HG02970 (cell line): ENCODE measurements around the gene SKOR1.

Experiments
- ATAC-seq: cut with Tn5 transposase; IDR thresholded peaks from one replicate; pipeline ENCODE4 v1.9.1; 2021; ENCODE audit warnings: mild to moderate bottlenecking, moderate library complexity, moderate number of reproducible peaks; ENCODE audit not compliant: unreplicated experiment, low FRiP score

The SKOR1 gene

GRCh38 chr15:67879440-67880129 is 54.3 kb downstream of the SKOR1 start:
- ATAC-seq, result no peak

- no peak for ATAC-seq
These were observed 55.4 kb downstream of the SKOR1 start for GRCh38 chr15:67880651-67881182.

GRCh38 chr15:67882487-67883233 is 57.4 kb downstream of the SKOR1 start:
- no peak for ATAC-seq

- ATAC-seq, result no peak
These were observed 58.0 kb downstream of the SKOR1 start for GRCh38 chr15:67883234-67883773.

GRCh38 chr15:67884009-67884408 is 58.7 kb downstream of the SKOR1 start:
- no peak for ATAC-seq
